Spleen (tissue), 11 donors: ENCODE measurements around the gene PKP4. TPM values are rescaled to one million over a fixed set of nuclear protein-coding genes. Genes with fewer than 3 reads are reported as not detected.
A peak's percentile ranks its signal among the peaks of the same experiment; 100 is the strongest.

Source experiments
- DNase-seq: peaks from one replicate; pipeline ENCODE4 v3.0.0-alpha.2; 2020
- H3K27ac ChIP-seq, 8 donors: fragments of 200-600 bp; sonication (generic) in 7 of 8; 1 replicate in 4 of 8; 2 replicates in 4 of 8; pipeline versions ENCODE4 v1.5.0 to v1.8.0; 2016 to 2021; ENCODE audit warnings: inconsistent platforms in 4 of 8, mild to moderate bottlenecking in 4 of 8, moderate library complexity in 1 of 8
- H3K27me3 ChIP-seq, 7 donors: fragments of 200-600 bp; sonication (generic) in 6 of 7; replicated peaks in 1 of 7; 1 replicate in 4 of 7; 2 replicates in 3 of 7; pipeline versions ENCODE4 v1.5.0 to v1.8.0; 2016 to 2021; ENCODE audit warnings: inconsistent platforms in 3 of 7, mild to moderate bottlenecking in 1 of 7
- H3K36me3 ChIP-seq, 6 donors: fragments of 200-600 bp; sonication (generic) in 5 of 6; 1 replicate in 4 of 6; 2 replicates in 2 of 6; pipeline versions ENCODE4 v1.5.0 to v1.8.0; 2016 to 2021; ENCODE audit warnings: inconsistent platforms in 2 of 6
- H3K4me1 ChIP-seq, 6 donors: fragments of 200-600 bp; sonication (generic) in 5 of 6; 1 replicate in 3 of 6; 2 replicates in 3 of 6; pipeline versions ENCODE4 v1.5.0 to v1.8.0; 2016 to 2021; ENCODE audit warnings: inconsistent platforms in 3 of 6
- H3K4me3 ChIP-seq, 8 donors: fragments of 200-600 bp; sonication (generic) in 7 of 8; 1 replicate in 4 of 8; 2 replicates in 4 of 8; pipeline versions ENCODE4 v1.5.0 to v1.8.0; 2016 to 2021; ENCODE audit warnings: inconsistent platforms in 4 of 8, mild to moderate bottlenecking in 4 of 8, moderate library complexity in 2 of 8
- H3K9me3 ChIP-seq, 8 donors: fragments of 200-600 bp; sonication (generic) in 7 of 8; 1 replicate in 4 of 8; 2 replicates in 4 of 8; pipeline versions ENCODE4 v1.5.0 to v1.8.0; 2016 to 2021; ENCODE audit warnings: inconsistent platforms in 4 of 8
- CTCF ChIP-seq, 11 experiments: fragments of 200-600 bp in 7 of 11; fragments of 450-650 bp in 4 of 11; sonication (generic) in 4 of 11; IDR thresholded peaks in 8 of 11; conservative IDR thresholded peaks in 3 of 11; 1 replicate in 7 of 11; 2 replicates in 4 of 11; pipeline versions ENCODE4 v1.4.0 to v1.8.0; 2016 to 2021; ENCODE audit warnings: antibody characterized with exemption in 11 of 11, inconsistent platforms in 4 of 11, mild to moderate bottlenecking in 1 of 11
- POLR2A ChIP-seq, 3 donors: fragments of 450-650 bp; IDR thresholded peaks; one replicate each; pipeline ENCODE4 v1.5.1; 2017; ENCODE audit warnings: antibody characterized with exemption in 3 of 3, mild to moderate bottlenecking in 1 of 3
- POLR2AphosphoS5 ChIP-seq, 3 donors: sonication (generic); formaldehyde crosslinking; IDR thresholded peaks; one replicate each; pipeline ENCODE4 v1.5.1; 2017; ENCODE audit warnings: antibody characterized with exemption in 3 of 3
- WGBS, 5 donors: extraction: QIAGEN DNeasy Blood & Tissue Kit in 3 of 5; methylation state at CpG; one replicate each; pipeline versions ENCODE4 v1.1.5 to v1.1.7; 2013 to 2018; 5-methylcytosine and 5-hydroxymethylcytosine counted together
- intact Hi-C: fragments of 100-400 bp; cut with DNase I; formaldehyde crosslinking; loops from one replicate; pipeline ENCODE4 v1.15.0; 2023; ENCODE audit warnings: low total_unique reads
- polyA plus RNA-seq, 3 donors: library from polyadenylated mRNA; stranded (reverse); fragments of 200-250 nt; gene quantifications; one replicate each; pipeline ENCODE4 v1.2.1, GENCODE V29; 2013
- total RNA-seq, 7 donors: library from RNA; depleted of rRNA in 3 of 7; stranded (reverse); fragments of >200 nt in 3 of 7; fragmentation: NEBNext Ultra II Directional in 4 of 7; extraction: Animal tissue kit (Norgen Biotek cat#: 25700) in 4 of 7; gene quantifications; one replicate each; pipeline versions ENCODE4 v1.1.0 to v1.2.1, GENCODE V29; 2016 to 2021
- donor health status: healthy with polysubstance abuse.
- donor health status: DM: no; HTN: no; CAD: no; lungs with moderate emphysema.
- donor health status: DM: no; HTN: no; CAD: no.
- donor health status: Bipolar disorder and iron deficiency.
- donor health status: healthy.
- donor health status: DM: no; HTN: no; CAD: no.
- donor health status: DM: yes; HTN: yes; CAD: no.

Gene PKP4
- total and polyA plus RNA-seq, 10 donors, result 4.9 to 53.5 (median 29.2) TPM

- Histone ChIP-seq H3K4me3 (no peak overlapping the region), H3K36me3 (peaks cover 0 to 93% (median 23%) of the 10 kb centered on the region in 6 donors), H3K4me1 (no peaks in the 10 kb centered on the region), H3K27ac (no peak overlapping the region), H3K9me3 (no peaks in the 10 kb centered on the region), H3K27me3 (no peaks in the 10 kb centered on the region)
- no peak for DNase-seq
- TF ChIP-seq POLR2A (IDR thresholded peaks at IDR 0.05), result no peak
- no peak for TF ChIP-seq CTCF (IDR thresholded peaks at IDR 0.05 in 8 of 11, conservative IDR thresholded peaks at IDR 0.05 in 3 of 11)
- intact Hi-C loops, result no loop called here
- 71 to 85% (median 78%) methylated on average over 4 of the region's 4 CpGs for WGBS, 5 donors
Measured at GRCh38 chr2:158677542-158677941, 220.8 kb downstream of the PKP4 start.

- Histone ChIP-seq H3K27ac (no peak overlapping the region), H3K9me3 (no peaks in the 10 kb centered on the region), H3K36me3 (peaks cover 0 to 51% (median 5%) of the 10 kb centered on the region in 6 donors), H3K4me1 (no peaks in the 10 kb centered on the region), H3K27me3 (no peaks in the 10 kb centered on the region), H3K4me3 (no peak overlapping the region)
- intact Hi-C loops, result no loop called here
- TF ChIP-seq POLR2AphosphoS5 (IDR thresholded peaks at IDR 0.05), result no peak
- no peak for TF ChIP-seq POLR2A (IDR thresholded peaks at IDR 0.05)
- no peak for TF ChIP-seq CTCF (IDR thresholded peaks at IDR 0.05 in 8 of 11, conservative IDR thresholded peaks at IDR 0.05 in 3 of 11)
- 46 to 98% (median 73%) methylated on average over 2 of the region's 2 CpGs for WGBS, 5 donors
- DNase-seq, result no peak
Measured at GRCh38 chr2:158681816-158682215, 225.1 kb downstream of the PKP4 start.

- intact Hi-C loops, result no loop called here
- Histone ChIP-seq H3K9me3 (no peaks in the 10 kb centered on the region), H3K36me3 (peaks cover 0 to 13% (median 3%) of the 10 kb centered on the region in 6 donors), H3K27me3 (no peaks in the 10 kb centered on the region), H3K27ac (no peak overlapping the region), H3K4me1 (no peaks in the 10 kb centered on the region), H3K4me3 (no peak overlapping the region)
- 67 to 80% (median 72%) methylated on average over 3 of the region's 3 CpGs for WGBS, 5 donors
- no peak for DNase-seq
- no peak for TF ChIP-seq POLR2AphosphoS5 (IDR thresholded peaks at IDR 0.05)
Measured at GRCh38 chr2:158685646-158686045, 228.9 kb downstream of the PKP4 start.

GRCh38 chr2:158686210-158686691, 229.5 kb downstream of the PKP4 start:
- peak overlapping the region in 1 of 8 donors; percentile 14 for H3K27ac ChIP-seq
- no peaks in the 10 kb centered on the region for H3K9me3 ChIP-seq
- DNase-seq, result no peak
- TF ChIP-seq POLR2A (IDR thresholded peaks at IDR 0.05), result no peak
- TF ChIP-seq POLR2AphosphoS5 (IDR thresholded peaks at IDR 0.05), result no peak
- no peak for TF ChIP-seq CTCF (IDR thresholded peaks at IDR 0.05 in 8 of 11, conservative IDR thresholded peaks at IDR 0.05 in 3 of 11)
- intact Hi-C loops, result no loop called here
- H3K27me3 ChIP-seq, result no peaks in the 10 kb centered on the region
- peaks cover 0 to 7% (median under 1%) of the 10 kb centered on the region in 6 donors for H3K36me3 ChIP-seq
- H3K4me1 ChIP-seq, result no peaks in the 10 kb centered on the region
- H3K4me3 ChIP-seq, result no peak overlapping the region
- 64 to 72% (median 66%) methylated on average over 11 of the region's 11 CpGs for WGBS, 5 donors

- no peaks in the 10 kb centered on the region for H3K9me3 ChIP-seq
- H3K36me3 ChIP-seq, result peaks cover 0 to under 1% (median 0%) of the 10 kb centered on the region in 6 donors
- H3K27ac ChIP-seq, result no peak overlapping the region
- intact Hi-C loops, result no loop called here
- TF ChIP-seq POLR2AphosphoS5 (IDR thresholded peaks at IDR 0.05) (no peak), CTCF (IDR thresholded peaks at IDR 0.05 in 8 of 11, conservative IDR thresholded peaks at IDR 0.05 in 3 of 11) (no peak), POLR2A (IDR thresholded peaks at IDR 0.05) (no peak)
- H3K4me1 ChIP-seq, result no peaks in the 10 kb centered on the region
- H3K27me3 ChIP-seq, result no peaks in the 10 kb centered on the region
- 92 to 96% (median 94%) methylated on average over 3 of the region's 3 CpGs for WGBS, 5 donors
- DNase-seq, result no peak
- H3K4me3 ChIP-seq, result no peak overlapping the region
Measured at GRCh38 chr2:158687315-158687714, 230.6 kb downstream of the PKP4 start.
